Activated CD4-positive, alpha-beta T cell treated with anti-CD3 and anti-CD28 coated beads, Interleukin-2, amount 50 U/mL, for 24 hours (primary cell): ENCODE measurements around the gene CLPX.
"Not testable (repeated sequence)": the region's sequence is repeated elsewhere in the genome, so short reads cannot be mapped to it uniquely, and the experiment has no call there.

Source experiments
- DNase-seq, 2 donors: peaks; one replicate each; pipeline ENCODE4 v3.0.0-alpha.2; 2020; ENCODE audit warnings: low read depth in 1 of 2, low spot score in 1 of 2

Gene CLPX

DNA sequence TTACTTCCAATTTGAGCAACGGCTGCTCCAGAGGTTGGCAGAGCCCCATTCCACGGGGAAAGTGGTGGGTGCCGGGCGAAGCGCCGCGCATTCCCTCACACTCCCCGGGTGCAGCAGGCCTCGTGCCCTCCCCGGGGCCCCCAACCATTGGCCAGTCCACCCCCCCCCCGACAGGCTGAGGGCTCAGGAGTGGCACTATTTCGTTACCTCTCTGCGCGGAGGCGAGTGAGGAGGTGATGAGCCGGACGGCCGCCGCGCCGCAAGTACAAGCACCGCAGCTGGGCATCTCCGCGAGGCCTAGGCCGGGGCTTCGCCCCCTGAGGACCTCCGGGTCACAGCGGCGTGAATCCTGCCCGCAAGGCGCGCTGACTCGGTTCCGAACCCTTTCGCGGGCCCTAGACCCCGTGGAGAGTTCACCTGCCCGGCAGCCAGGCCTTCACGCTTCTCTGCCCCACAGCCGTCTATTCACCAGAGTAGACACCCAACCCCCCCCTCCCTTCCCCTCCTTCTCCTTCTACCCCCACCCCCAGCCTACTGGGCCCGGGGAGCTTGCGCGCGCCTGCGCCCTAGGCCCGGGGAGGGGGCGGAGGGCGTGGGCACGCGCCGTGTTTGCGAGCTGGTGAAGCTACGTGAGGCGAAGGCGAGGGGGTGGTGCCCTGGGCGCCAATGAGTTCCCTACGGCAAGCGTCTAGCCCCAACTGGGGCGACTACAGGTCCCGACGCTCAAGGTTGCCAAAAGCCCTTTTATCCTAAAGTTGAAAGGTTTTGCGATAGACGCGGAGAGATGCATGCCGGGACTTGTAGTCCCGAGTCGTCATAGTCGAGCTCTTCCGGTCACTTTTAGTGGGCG lies at the start of gene CLPX:
CLPX (minus strand) TSS at position 475 of the 850 bp plus-strand sequence; CDS start at position 286, 189 bp downstream.
- peak; percentile 70 to 82 for DNase-seq

DNA sequence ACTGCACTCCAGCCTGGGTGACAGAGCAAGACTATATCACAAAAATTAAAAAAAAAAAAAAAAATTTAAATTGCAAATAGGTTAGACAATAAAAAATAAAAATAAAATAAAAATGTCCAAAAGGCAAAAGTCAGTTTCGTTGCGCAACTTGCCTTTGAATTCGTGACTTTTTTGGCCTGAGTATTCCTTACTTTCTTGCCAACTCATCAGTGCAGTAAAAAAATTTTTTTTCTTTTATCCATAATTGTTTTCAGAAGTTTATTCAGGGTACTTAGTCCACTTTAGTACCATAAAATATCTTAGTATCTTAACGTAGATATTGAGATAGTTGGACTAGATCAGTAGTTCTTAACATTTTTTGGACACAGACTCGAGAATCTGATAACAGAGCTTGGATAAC lies 48.6 kb upstream of the CLPX start:
- no peak for DNase-seq

DNA sequence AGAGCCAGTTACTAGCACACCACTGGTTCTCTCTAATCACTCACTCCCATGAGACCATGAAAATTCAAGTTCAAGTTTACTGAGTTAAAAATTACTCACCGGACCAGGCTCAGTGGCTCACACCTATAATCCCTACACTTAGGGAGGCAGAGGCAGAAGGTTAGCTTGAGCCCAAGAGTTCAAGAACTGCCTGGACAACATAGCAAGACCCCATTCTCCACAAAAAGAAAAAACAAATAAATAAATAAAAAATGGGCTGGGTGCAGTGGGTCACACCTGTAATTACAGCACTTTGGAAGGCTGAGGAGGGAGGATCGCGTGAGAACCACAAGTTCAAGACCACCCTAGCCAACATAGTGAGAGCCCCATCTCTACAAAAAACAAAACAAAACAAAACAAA lies 47.4 kb upstream of the CLPX start:
- no peak for DNase-seq

DNA sequence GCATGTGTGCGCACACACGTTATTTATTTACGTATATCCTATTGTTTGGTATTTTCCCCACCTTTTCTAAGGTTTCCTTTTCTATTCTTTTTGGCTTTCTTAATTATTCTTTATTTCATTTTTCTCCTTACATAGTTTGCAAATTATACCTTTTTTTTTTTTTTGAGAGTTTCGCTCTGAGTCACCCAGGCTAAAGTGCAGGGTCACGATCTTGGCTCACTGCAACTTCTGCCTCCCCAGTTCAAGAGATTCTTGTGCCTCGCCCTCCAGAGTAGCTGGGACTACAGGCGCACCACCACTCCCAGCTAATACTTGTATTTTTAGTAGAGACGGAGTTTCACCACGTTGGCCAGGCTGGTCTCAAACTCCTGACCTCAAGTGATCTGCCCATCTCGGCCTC lies 46.2 kb upstream of the CLPX start:
- no peak for DNase-seq

DNA sequence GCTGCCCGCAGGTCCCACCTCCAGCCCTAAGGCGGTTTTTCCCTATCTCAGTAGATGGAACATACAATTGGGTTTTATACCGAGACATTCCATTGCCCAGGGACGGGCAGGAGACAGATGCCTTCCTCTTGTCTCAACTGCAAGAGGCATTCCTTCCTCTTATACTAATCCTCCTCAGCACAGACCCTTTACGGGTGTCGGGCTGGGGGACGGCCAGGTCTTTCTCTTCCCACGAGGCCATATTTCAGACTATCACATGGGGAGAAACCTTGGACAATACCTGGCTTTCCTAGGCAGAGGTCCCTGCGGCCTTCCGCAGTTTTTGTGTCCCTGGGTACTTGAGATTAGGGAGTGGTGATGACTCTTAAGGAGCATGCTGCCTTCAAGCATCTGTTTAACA lies 41.8 kb upstream of the CLPX start:
- not testable (repeated sequence) for DNase-seq

DNA sequence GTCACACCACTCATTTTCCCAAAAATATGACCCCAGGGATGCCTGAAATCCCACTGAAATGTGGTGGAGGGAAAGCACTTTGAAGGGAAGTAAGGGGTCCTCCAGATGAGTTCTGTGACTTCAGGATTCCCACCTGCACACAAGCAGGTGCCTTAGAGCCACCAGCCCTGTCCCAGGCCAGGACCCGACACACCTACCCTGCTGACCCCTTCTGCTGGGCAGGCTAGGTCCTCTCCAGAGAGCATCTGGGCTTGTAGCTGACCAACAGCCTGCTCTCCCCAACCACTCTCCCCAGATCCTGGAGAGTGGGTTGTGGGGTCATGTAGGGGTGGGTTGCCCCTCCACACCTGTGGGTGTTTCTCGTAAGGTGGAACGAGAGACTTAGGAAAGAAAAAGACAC lies 41.1 kb upstream of the CLPX start:
- no peak for DNase-seq

DNA sequence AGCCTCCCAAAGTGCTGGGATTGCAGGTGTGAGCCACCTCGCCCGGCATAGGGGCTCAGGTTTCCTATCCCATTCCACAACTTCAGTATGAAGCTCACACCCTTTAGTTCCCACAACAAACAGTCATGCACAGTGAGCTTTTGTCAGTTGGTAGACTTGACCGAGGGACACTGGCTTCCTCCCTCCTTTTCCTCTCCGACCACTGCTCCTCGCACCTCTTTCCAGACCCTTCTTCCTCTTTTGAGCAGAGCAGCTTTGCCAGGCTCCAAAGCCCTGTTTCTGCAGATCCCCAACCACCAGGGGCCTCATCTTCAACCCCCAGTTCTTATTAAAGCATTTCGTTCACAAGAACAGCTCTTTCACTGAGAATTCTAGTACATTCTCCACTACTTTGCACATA lies 38.9 kb upstream of the CLPX start:
- no peak for DNase-seq

DNA sequence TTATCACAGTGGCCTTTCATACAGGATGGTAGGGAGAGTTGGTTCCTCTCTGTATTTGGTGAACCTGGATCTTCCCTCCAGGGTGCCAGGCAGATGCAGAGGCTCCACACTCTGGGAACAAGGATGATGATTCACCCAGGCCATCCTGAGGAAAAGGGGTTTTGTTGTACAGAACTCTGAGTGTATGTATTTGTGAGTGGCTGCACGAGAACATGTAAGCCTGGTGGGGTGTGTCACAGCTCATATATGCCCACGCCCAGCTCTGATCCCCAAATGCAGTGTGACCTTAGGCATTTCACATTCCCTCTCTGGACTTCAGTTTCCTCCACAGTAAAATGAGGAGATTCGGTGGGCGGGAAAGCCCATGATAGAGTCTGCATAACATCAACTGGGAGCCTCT lies 37.7 kb upstream of the CLPX start:
- DNase-seq, result no peak

DNA sequence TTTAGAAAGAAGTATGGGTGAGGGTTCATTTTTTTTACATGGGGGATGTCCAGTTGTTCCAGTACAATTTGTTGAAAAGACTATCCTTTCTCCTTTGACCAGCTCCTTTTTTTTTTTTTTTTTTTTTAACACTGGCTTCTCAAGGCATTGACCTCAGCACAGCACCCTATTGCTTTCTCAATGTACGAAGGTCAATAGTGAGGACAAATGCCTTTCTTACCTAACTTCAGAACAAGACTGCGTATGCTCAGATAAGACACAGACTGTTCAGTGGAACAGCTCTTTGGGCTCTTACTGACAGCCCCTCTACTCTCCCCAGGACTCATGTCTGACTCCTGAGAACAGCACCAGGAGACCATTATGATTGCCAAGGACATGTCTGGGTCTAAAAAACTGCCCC lies 36.6 kb upstream of the CLPX start:
- no peak for DNase-seq

DNA sequence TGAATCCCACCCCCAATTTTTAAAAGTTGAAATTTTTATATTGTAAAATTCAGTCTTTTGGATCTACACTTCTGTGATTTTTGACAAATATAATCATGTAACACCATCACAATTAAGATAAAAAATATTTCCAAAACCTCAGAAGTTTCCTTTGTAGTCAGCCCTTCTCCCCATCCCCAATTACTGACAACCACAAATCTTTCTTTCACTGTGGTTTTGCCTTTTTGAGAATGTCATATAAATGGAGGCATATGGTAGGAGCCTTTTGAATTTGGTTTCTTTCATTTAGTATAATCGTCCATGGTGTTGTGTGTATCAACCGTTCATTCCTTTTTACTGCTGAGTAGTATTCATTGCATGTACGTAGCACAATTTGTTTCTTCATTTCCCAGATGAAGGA lies 34.0 kb upstream of the CLPX start:
- no peak for DNase-seq

DNA sequence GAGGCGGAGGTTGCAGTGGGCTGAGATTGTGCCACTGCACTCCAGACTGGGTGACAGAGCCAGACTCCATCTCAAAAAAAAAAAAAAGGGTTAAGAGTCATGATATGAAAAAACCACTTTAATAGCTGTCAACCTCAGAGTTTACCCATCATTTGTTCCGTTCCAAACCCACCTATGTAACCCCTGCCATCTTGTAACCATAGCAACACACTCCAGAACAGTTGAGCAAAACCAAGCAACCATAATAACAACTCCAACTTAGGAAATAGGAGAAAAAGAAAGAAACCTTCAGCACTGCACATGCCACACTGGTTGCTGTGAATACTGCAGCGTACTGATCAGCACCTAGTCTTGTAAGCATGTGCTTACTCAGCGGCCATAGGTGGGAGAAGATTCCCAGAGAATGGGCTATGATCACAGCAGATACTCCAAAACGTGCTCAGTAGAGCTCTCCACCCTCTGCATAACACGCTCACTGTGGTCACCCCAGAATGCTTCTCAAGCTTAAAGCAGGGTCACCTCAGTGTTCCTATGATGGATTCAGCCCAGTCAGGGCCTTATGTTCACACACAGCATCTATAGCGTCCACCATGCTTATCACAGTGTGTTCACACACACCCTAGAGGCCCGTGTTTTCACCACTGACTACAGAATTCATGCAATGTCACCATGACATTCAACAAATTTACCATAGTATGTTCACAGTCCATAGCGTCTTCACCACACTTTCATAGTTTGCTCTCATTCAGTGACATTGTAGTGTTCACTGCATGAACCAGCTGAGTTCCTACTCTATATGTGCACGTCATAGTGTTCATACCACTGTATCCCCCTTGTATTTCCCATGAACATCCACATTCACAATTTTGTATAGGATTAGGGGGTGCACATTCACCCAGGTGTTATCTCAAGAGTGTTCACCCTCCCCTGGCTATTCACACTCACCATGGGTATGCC lies 32.7 kb upstream of the CLPX start:
- DNase-seq, result no peak

DNA sequence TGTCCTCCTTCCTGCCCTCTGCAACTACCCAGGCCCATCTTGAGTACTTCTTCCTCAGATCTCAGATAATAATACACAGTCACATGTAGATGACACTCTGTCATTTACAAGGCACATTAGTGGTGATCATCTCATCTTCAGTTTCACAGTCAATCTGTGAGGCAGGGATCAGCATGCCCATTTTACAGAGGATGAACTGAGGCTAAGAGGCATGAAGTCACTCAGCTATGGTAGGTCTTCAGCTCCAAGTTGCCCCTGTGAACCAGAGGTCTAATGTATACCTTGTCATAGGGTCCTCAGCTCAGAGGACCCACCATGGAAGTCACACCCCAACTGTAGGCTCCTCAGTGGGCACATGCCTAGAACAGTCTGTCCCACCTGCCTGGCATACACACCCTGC lies 30.4 kb upstream of the CLPX start:
- DNase-seq, result no peak

DNA sequence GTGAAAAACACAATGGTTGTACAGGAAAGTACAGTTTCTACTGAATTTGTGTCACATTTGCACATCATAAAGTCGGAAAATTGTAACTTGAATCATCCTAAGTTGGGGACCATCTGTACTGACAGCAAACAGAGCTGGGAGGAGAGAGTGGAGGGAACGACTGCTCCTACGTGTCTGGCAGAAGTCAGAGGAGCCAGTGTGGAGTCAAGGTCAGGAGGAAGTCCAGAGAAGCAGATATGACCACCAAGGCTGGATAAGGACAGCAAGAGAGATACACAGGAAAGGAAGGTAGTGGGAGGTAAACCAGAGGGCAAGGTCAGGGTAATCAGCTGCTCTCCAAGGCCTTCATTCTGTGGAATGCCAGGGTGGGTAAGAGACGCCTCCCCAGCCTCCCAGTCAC lies 28.9 kb upstream of the CLPX start:
- DNase-seq, result no peak

DNA sequence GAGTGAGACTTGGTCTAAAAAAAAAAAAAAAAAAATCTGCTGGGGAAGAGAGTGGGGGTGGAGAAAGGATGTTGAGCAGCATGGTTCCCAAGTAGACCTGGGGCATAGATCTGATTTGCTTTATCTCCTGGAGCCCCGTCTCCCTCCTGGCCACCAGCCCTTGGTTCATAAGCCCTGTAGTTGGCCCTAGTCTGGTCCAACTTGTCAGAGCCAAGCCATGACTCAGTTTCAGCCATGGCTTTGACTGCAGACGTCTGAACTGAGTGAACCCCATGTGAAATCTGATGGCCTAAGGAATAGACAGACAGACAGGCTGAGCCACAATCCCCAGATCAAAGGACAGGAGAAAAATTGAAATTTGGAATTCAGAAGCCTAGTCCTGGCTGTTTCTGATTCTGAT lies 28.1 kb upstream of the CLPX start:
- no peak for DNase-seq

DNA sequence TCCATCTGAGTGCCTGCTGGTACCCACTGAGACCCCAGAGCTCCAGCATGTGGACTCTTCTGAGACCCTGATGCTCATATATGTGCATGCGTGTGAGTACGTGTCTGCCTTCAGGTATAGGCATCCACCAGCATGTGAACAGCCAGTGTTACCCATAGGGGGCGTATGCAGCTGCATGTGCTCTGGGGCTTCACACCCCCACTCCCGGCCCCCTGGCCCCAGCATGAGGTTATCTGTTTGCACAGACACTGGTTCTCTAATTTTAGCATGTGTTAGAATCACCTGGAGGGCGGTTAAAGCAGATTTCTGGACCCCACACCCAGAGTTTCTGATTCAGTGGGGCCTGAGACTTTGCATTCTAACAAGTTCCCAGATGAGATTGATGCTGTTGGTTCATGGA lies 27.0 kb upstream of the CLPX start:
- DNase-seq, result peak; percentile 2 to 31

DNA sequence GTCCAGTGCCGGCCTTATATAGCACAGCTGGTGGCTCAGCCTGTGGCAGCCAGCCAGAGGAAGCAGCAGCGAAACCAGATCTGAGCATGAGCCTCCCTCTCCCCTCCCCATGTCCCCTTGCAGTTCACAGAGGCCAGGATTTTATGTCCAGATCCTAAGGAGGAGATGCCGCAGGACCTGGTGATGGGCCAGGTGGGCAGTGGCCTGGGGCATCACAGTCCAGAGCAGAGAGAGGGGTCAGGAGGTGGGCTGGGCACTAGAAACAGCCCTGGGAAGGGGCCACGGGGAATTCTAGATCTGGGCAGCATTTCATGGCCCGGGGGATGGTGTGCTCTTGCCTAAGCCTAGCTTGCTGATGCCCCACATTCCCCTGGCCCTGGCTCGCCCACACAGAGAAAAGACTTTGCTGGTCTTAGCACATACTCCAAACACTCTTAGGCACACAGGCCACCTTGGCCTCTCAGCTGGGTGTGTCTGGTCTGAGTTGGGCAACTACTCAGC lies 26.4 kb upstream of the CLPX start:
- DNase-seq, result no peak

DNA sequence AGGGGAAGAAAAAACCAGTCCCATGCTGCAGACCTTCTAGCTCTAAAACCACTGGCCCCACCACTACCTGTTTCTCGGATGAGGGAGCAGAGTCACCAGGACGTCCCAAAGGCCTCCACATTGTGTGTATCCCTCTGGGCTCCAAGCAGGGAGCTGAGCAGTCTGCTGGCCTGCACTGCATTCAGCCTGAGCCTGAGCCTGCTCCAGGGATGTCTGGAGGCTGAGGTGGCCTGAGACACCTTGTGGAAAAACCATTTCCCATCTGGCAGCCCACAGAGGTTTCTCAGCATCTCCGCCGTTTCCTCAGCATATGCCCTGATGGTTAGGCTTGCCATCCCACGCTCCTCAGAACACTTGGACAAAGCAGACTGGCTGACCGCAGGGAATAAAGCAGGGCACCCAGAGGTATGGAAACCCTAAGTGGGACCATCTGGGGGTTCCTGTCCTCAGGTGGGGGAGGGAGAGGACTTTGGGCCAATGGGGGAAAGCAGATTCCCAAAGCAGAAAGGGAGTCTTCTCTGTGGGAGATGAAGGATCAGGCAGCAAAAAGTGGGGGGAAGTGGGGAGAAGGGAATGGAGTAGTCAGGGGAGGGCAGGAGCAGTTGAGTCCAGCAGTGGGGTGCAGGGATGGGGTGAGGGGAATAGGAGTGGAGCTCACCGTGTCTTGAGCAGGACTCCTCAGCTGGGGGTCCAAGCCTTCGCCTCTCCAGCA lies 25.8 kb upstream of the CLPX start, which contains the start of gene CILP:
CILP (minus strand) TSS at position 704 of the 712 bp plus-strand sequence. CDS start 1,718 bp downstream, outside the sequence.
- DNase-seq, result no peak

DNA sequence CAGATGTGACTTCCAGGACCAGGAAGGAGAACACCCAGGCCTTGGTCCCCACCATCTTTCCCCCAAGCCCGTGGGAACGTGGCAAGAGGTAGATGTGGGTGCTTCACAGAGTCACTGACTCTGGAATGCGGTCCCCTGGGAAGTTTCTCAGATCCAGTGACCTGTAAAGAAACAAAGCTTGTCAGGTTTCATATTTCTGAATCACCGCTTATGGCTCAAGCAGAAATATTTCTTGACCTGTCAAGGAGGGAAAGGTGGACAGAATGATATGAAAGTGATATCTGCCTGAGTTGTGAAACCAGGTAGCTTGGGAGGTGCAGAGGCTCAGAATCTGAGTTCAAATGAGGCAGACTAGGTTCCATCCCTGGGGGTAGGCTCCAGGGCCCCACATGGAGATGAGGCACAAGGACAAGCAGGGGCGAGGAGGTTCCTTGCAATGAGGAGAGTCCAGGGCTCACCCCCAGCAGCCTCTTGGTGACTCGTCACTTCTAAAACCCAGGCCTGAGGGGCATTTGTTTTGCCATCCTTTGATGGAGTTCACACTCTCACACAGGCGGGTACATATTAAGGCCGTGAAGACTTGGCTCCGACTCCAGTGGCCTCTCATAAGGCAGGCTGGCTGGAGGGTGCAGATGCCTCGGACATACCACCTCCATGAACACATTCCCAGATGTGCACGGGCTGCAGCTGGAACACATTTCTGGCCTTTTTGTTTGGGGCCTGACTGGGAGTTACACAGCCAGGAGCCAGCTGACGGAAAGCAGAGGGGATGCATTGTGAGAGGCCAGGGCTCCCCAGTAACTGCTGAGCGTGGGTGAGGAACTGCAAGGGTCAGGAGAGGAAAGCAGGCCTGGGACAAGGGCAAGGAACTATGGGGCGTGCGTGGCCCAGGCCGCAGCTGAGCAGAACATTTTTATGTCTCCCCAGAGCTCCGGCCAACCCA lies 24.8 kb upstream of the CLPX start:
- DNase-seq, result no peak

DNA sequence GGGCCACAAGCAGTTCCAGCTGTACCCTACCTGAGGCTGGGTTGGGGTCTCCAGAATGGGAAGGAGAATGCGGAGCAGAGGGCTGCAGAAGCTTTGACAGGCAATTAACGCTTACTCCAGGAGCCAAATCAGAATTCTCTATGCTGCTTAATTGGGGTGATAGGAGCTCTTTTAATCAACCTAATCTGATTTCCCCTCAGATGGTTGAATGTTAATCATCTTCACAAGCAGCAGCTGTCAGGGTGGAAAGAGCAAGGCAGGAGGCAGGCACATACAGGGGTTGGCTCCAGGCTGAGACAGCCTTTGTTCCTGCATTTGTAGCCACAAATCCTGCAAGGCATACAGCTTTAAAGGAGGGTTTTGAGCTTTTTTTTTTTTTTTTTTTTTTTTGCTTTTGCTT lies 23.5 kb upstream of the CLPX start:
- no peak for DNase-seq

DNA sequence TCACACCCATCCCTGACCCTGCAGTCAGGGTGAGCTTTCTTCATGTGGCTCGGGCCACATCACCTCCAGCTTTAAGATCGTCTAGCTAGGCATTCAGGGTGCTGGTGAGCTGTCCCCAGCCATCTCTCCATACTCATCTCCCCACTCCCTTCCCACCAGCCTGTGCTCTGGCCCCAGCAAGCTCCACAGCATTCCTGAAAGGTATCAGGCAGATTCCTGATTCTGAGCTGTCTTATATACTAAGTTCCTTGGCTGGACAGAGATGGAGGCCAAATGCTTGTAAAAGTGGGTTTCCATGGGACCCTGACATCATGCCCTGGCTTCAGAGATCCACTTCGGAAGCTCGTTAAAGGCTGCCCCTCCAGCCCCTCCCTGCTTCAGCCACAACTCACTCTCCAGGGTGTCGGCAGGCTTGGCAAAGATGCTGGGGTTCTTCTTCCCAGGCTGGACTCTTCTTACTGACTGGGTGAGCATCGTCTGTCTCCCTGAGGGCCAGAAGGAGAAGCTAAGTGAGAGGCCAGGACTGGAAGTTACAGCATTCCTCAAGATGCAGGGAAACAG lies 22.2 kb upstream of the CLPX start:
- no peak for DNase-seq
